K562 (cell line): Measurements from ENCODE around the gene ZNF326.
"Not testable (repeated sequence)": the region's sequence is repeated elsewhere in the genome, so short reads cannot be mapped to it uniquely, and the experiment has no call there.

ENCODE experiments used
- CC2D1A ChIP-seq: fragments of 450-650 bp; IDR thresholded peaks from 2 replicates; pipeline ENCODE4 v1.6.1; 2017; ENCODE audit warnings: mild to moderate bottlenecking
- EZH2 ChIP-seq: IDR thresholded peaks from 2 replicates; pipeline ENCODE4 v1.6.1; 2012; ENCODE audit warnings: low read depth, mild to moderate bottlenecking, inconsistent platforms, low read length, borderline replicate concordance
- MCM5 ChIP-seq: fragments of 450-650 bp; IDR thresholded peaks from 2 replicates; pipeline ENCODE4 v1.6.1; 2016; ENCODE audit warnings: low read depth
- PHB2 ChIP-seq: fragments of 450-650 bp; IDR thresholded peaks from 2 replicates; pipeline ENCODE4 v1.6.1; 2017; ENCODE audit warnings: low read depth
- STAT5A ChIP-seq: IDR thresholded peaks from 2 replicates; pipeline ENCODE4 v1.6.1; 2012; ENCODE audit warnings: low read length, inconsistent platforms, borderline replicate concordance
- ZBTB33 ChIP-seq: sonication (generic); formaldehyde crosslinking; IDR thresholded peaks from 2 replicates; pipeline ENCODE4 v1.8.1; 2023; ENCODE audit warnings: mild to moderate bottlenecking, missing genetic modification reagents
- ZBTB40 ChIP-seq, 2 experiments: fragments of 450-650 bp in 1 of 2; sonication (generic) in 1 of 2; formaldehyde crosslinking in 1 of 2; IDR thresholded peaks; 2 replicates each; pipeline versions ENCODE4 v1.7.1 to v1.9.0; 2016 to 2022; ENCODE audit warnings: inconsistent platforms in 1 of 2, mild to moderate bottlenecking in 1 of 2, missing genetic modification reagents in 1 of 2
- ZBTB43 ChIP-seq: sonication (generic); formaldehyde crosslinking; IDR thresholded peaks from 2 replicates; pipeline ENCODE4 v1.8.0; 2023; ENCODE audit warnings: mild to moderate bottlenecking, missing genetic modification reagents
- TF ChIP-seq, protein P1 (sequence below), 3 experiments: IDR thresholded peaks in 2 of 3; conservative IDR thresholded peaks in 1 of 3; 2 replicates each; pipeline ENCODE4 v1.5.1; 2011 to 2012; ENCODE audit warnings: low read length in 3 of 3, mild to moderate bottlenecking in 3 of 3, control low read depth in 2 of 3, improper control_type of control experiment in 1 of 3, inconsistent platforms in 1 of 3, low read depth in 1 of 3, mixed read lengths in 1 of 3, moderate library complexity in 1 of 3; ENCODE audit not compliant: insufficient read depth in 2 of 3
- TF ChIP-seq, protein P2 (sequence below): fragments of 450-650 bp; IDR thresholded peaks from 2 replicates; pipeline ENCODE4 v1.7.1; 2018; ENCODE audit warnings: mild to moderate bottlenecking, low read depth; ENCODE audit not compliant: partially characterized antibody

- TF ChIP-seq STAT5A; MCM5; ZBTB43; ZBTB33 (CRISPR knock-in tag); EZH2; CC2D1A; ZBTB40 (IDR thresholded peaks at IDR 0.05); ZBTB40 (CRISPR knock-in tag; IDR thresholded peaks at IDR 0.05); PHB2: not testable (repeated sequence)
- TF ChIP-seq, protein P1, sequence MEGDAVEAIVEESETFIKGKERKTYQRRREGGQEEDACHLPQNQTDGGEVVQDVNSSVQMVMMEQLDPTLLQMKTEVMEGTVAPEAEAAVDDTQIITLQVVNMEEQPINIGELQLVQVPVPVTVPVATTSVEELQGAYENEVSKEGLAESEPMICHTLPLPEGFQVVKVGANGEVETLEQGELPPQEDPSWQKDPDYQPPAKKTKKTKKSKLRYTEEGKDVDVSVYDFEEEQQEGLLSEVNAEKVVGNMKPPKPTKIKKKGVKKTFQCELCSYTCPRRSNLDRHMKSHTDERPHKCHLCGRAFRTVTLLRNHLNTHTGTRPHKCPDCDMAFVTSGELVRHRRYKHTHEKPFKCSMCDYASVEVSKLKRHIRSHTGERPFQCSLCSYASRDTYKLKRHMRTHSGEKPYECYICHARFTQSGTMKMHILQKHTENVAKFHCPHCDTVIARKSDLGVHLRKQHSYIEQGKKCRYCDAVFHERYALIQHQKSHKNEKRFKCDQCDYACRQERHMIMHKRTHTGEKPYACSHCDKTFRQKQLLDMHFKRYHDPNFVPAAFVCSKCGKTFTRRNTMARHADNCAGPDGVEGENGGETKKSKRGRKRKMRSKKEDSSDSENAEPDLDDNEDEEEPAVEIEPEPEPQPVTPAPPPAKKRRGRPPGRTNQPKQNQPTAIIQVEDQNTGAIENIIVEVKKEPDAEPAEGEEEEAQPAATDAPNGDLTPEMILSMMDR (IDR thresholded peaks at IDR 0.05 in 2 of 3, conservative IDR thresholded peaks at IDR 0.05 in 1 of 3; ENCODE audit: insufficient read depth in 2 of 3, low read depth in 1 of 3, low read length in 3 of 3) = not testable (repeated sequence)
- TF ChIP-seq, protein P2, sequence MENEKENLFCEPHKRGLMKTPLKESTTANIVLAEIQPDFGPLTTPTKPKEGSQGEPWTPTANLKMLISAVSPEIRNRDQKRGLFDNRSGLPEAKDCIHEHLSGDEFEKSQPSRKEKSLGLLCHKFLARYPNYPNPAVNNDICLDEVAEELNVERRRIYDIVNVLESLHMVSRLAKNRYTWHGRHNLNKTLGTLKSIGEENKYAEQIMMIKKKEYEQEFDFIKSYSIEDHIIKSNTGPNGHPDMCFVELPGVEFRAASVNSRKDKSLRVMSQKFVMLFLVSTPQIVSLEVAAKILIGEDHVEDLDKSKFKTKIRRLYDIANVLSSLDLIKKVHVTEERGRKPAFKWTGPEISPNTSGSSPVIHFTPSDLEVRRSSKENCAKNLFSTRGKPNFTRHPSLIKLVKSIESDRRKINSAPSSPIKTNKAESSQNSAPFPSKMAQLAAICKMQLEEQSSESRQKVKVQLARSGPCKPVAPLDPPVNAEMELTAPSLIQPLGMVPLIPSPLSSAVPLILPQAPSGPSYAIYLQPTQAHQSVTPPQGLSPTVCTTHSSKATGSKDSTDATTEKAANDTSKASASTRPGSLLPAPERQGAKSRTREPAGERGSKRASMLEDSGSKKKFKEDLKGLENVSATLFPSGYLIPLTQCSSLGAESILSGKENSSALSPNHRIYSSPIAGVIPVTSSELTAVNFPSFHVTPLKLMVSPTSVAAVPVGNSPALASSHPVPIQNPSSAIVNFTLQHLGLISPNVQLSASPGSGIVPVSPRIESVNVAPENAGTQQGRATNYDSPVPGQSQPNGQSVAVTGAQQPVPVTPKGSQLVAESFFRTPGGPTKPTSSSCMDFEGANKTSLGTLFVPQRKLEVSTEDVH = not testable (repeated sequence)
Observed at GRCh38 chr1:89997152-89997551, 2.2 kb downstream of the ZNF326 start.
